ENCODE results near the gene PDXDC1. TPM values are rescaled to one million over a fixed set of nuclear protein-coding genes. Genes with fewer than 3 reads are reported as not detected.
"Not testable (repeated sequence)": the region's sequence is repeated elsewhere in the genome, so short reads cannot be mapped to it uniquely, and the experiment has no call there.

The PDXDC1 gene
- total RNA-seq, 1 donor from 2014 or later, result 123 TPM

DNA sequence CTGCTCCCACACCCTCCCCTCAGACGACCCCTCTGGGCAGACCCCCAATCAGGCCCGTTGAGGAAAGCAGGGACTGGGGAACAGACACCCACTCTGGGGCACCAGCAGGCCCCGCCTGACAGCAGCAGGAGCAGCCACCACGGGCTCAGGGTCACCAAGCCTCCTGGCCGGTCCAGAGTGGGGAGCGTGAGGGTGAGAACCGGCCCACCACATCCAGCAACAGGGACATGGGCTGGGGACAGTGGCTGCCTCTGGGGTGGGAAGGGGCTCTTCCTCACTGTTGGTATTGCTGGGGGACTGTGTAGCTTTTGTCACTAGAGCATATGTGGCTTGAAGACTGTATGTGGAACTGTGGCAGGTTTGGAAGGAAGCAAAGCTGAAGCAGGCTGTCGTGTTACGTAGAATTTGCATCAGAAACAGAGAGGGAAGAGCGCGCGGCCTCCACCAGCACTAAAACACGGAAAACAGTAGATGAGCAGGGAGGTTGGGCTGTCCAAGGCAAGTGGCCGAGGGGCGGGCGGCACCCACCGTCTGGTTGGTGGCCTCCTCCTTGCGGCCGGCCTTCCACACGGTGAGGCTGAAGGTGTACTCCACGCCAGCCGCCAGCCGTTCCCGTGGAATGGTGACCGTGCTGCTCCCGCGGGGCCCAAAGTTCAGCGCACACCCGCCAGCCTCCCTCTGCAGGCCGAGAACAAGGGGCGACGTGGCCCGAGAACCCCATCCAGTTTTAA, 160.1 kb downstream of the PDXDC1 start:
- H3K27me3 ChIP-seq (ENCODE audit: insufficient read depth, low read length); H3K36me3 Mint-ChIP-seq (ENCODE audit: low read depth, unreplicated experiment); H3K9ac ChIP-seq (ENCODE audit: low read length); DNase-seq (ENCODE audit: low read depth); H2AFZ ChIP-seq (ENCODE audit: low read depth, low read length); H3K27ac ChIP-seq (ENCODE audit: low read depth, low read length); H3K4me1 ChIP-seq (ENCODE audit: insufficient read depth, low read length); H3K27me3 Mint-ChIP-seq (ENCODE audit: low read depth, unreplicated experiment); H3K9me3 Mint-ChIP-seq (ENCODE audit: unreplicated experiment); H3K4me2 ChIP-seq (ENCODE audit: low read length); H3K4me3 Mint-ChIP-seq (ENCODE audit: unreplicated experiment); H3K36me3 ChIP-seq (ENCODE audit: insufficient read depth, low read length); FAIRE-seq; H3K27ac Mint-ChIP-seq (ENCODE audit: unreplicated experiment); H3K4me3 ChIP-seq (ENCODE audit: insufficient read depth, low read depth, low read length); H4K20me1 ChIP-seq (ENCODE audit: insufficient read depth, low read length); H3K4me1 Mint-ChIP-seq (ENCODE audit: low read depth, unreplicated experiment); H3K79me2 ChIP-seq (ENCODE audit: insufficient read depth, low read length); H3K9me3 ChIP-seq (ENCODE audit: insufficient read depth, low read depth, low read length): not testable (repeated sequence)

DNA sequence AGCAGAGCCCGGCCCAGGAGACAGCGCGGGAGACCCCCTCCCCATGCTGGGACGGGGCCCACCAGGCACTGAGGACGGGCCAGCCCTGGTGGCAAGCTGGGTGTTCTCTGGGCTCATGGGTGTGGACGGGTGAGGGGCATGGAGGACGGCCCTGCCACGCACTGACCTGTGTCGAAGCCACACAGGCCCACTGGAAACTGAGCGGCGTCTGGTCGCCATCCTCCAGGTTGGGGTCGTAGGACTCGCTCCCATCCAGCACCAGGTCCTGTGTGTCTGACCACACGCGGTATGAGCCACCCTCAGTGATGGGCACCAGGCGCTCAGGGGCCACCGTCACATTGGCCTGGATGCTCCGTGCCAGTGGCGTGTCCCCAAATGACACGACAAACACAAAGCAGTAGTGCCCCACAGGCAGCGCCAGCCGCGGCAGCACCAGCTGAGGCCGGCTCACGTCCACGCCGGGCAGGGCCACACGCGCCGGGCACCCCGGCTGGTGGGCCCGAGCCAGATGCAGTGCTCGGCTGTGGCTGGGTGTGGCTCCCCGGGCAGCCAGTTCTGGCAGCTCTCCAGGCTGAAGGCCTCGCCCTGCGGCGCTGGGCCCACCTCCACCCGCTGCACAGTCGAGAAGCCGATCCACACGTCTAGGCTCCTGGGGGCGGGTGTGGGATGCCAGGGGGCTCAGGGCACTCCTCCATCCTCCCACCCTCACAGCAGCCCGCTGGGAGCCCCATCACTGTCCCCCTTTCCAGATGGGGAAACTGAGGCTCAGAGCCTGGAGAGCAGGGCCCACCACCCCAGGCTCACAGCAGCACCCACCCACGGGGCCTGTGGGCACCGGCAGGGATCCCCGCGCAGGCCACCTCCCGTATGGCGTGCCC, 160.9 kb downstream of the PDXDC1 start:
- H3K9ac ChIP-seq (ENCODE audit: low read length), result not testable (repeated sequence)

DNA sequence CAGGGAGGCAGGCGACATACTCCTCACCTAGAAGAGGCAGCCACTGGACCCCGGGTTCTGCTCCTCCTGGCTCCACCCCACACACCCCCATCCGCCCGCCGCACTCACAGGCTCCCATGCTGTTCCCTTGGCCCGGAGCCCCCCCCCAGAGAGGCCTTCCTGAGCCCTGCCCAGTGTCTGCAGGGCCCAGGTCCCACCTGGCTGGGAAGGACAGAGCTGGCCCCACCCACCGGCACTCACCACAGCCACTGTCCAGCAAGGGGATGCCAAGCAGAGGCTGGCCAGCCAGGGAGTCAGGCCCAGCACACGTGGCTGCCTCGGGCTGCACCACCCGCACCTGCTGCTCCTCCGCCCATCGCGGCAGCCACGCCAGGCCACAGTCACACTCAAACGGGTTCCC, 162.7 kb downstream of the PDXDC1 start:
- H2AFZ ChIP-seq (ENCODE audit: low read depth, low read length); H3K9me3 ChIP-seq (ENCODE audit: insufficient read depth, low read depth, low read length); H3K27me3 Mint-ChIP-seq (ENCODE audit: low read depth, unreplicated experiment); H3K36me3 ChIP-seq (ENCODE audit: insufficient read depth, low read length); H3K4me2 ChIP-seq (ENCODE audit: low read length); H3K4me3 ChIP-seq (ENCODE audit: insufficient read depth, low read depth, low read length); H3K27ac ChIP-seq (ENCODE audit: low read depth, low read length); H3K9me3 Mint-ChIP-seq (ENCODE audit: unreplicated experiment); H4K20me1 ChIP-seq (ENCODE audit: insufficient read depth, low read length); H3K27ac Mint-ChIP-seq (ENCODE audit: unreplicated experiment); H3K36me3 Mint-ChIP-seq (ENCODE audit: low read depth, unreplicated experiment); DNase-seq (ENCODE audit: low read depth); H3K4me1 ChIP-seq (ENCODE audit: insufficient read depth, low read length); H3K4me3 Mint-ChIP-seq (ENCODE audit: unreplicated experiment); H3K4me1 Mint-ChIP-seq (ENCODE audit: low read depth, unreplicated experiment); H3K27me3 ChIP-seq (ENCODE audit: insufficient read depth, low read length); FAIRE-seq; H3K9ac ChIP-seq (ENCODE audit: low read length): not testable (repeated sequence)
- H3K79me2 ChIP-seq (ENCODE audit: insufficient read depth, low read length), result peaks cover 21% of the 10 kb centered on the region

More for the DNA sequence above, 160.9 kb downstream of the PDXDC1 start:
- not testable (repeated sequence) for DNase-seq (ENCODE audit: low read depth); H3K4me3 Mint-ChIP-seq (ENCODE audit: unreplicated experiment); H3K27me3 ChIP-seq (ENCODE audit: insufficient read depth, low read length); H3K27me3 Mint-ChIP-seq (ENCODE audit: low read depth, unreplicated experiment); H3K4me1 ChIP-seq (ENCODE audit: insufficient read depth, low read length); H3K4me1 Mint-ChIP-seq (ENCODE audit: low read depth, unreplicated experiment); H4K20me1 ChIP-seq (ENCODE audit: insufficient read depth, low read length); H3K27ac Mint-ChIP-seq (ENCODE audit: unreplicated experiment); H3K4me3 ChIP-seq (ENCODE audit: insufficient read depth, low read depth, low read length); H3K9me3 ChIP-seq (ENCODE audit: insufficient read depth, low read depth, low read length); H2AFZ ChIP-seq (ENCODE audit: low read depth, low read length); H3K36me3 Mint-ChIP-seq (ENCODE audit: low read depth, unreplicated experiment); H3K79me2 ChIP-seq (ENCODE audit: insufficient read depth, low read length); H3K36me3 ChIP-seq (ENCODE audit: insufficient read depth, low read length); H3K9me3 Mint-ChIP-seq (ENCODE audit: unreplicated experiment); H3K4me2 ChIP-seq (ENCODE audit: low read length); FAIRE-seq; H3K27ac ChIP-seq (ENCODE audit: low read depth, low read length)

DNA sequence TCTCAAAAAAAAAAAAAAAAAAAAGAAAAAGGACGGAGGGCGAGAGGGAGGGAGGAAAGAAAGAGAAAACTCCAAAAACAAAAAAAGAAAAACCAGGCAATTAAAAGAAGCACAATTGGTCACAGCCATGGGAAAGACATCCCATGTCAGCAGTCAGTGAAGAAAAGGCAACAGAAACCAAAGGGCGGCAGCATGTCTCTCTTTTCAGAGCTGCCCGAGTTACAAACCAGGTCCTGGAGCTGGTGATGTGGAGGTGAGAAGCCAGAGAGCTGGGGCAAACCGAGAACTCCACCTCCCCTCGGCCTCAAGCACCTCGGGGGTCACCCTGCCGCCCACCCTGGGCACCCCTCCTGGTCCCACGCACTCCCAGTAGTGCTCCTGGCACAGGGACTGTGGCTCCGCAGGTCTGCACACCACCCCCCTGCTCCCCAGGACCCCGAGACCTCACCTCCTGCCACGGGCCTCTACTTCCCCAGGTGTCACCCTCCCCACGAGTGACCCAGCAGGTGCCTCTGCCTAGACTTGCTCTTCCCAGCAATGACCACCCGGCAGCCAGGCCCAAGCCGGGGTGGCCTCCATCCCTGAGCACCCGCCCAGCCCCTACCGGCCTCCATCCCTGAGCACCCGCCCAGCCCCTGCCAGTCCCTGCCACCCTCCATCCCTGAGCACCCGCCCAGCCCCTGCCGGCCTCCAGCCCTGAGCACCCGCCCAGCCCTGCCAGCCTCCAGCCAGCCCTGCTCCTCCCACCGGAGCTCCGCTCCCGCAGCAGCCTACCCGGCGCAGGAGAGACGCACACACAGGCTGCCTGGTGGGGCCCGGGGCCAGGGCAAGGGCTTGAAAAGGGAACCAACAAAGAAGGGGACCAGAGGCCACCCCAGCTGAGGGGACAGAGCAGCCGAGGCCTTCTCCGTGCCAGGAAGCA, 165.9 kb downstream of the PDXDC1 start:
- not testable (repeated sequence) for H3K4me3 Mint-ChIP-seq (ENCODE audit: unreplicated experiment); H2AFZ ChIP-seq (ENCODE audit: low read depth, low read length); H3K4me3 ChIP-seq (ENCODE audit: insufficient read depth, low read depth, low read length); H3K9me3 ChIP-seq (ENCODE audit: insufficient read depth, low read depth, low read length); H3K4me1 Mint-ChIP-seq (ENCODE audit: low read depth, unreplicated experiment); H3K36me3 Mint-ChIP-seq (ENCODE audit: low read depth, unreplicated experiment); H3K27me3 ChIP-seq (ENCODE audit: insufficient read depth, low read length); DNase-seq (ENCODE audit: low read depth); H3K27me3 Mint-ChIP-seq (ENCODE audit: low read depth, unreplicated experiment); H3K4me2 ChIP-seq (ENCODE audit: low read length); H3K27ac ChIP-seq (ENCODE audit: low read depth, low read length); H3K9me3 Mint-ChIP-seq (ENCODE audit: unreplicated experiment); H3K27ac Mint-ChIP-seq (ENCODE audit: unreplicated experiment); FAIRE-seq; H3K36me3 ChIP-seq (ENCODE audit: insufficient read depth, low read length); H4K20me1 ChIP-seq (ENCODE audit: insufficient read depth, low read length); H3K9ac ChIP-seq (ENCODE audit: low read length)
- Histone ChIP-seq H3K79me2 (ENCODE audit: insufficient read depth, low read length) (peaks cover 52% of the 10 kb centered on the region), H3K4me1 (ENCODE audit: insufficient read depth, low read length) (peaks cover 16% of the 10 kb centered on the region)

Measured in astrocyte (in vitro differentiated cells and primary cell).